SK-N-MC (cell line): ENCODE data around the gene ANKRD44.

Source experiments
- EZH2 ChIP-seq: fragments of 200-600 bp; sonication (generic); IDR thresholded peaks from one replicate; pipeline ENCODE4 v1.6.1; 2017; ENCODE audit warnings: antibody characterized with exemption
- FOXP2 ChIP-seq: optimal IDR thresholded peaks from 2 replicates; pipeline ENCODE3; 2011; ENCODE audit warnings: mild to moderate bottlenecking, moderate library complexity; ENCODE audit not compliant: insufficient read depth; ENCODE audit errors: extremely low read length, control extremely low read depth
- POLR2AphosphoS5 ChIP-seq: IDR thresholded peaks from 2 replicates; pipeline ENCODE4 v1.6.1; 2012; ENCODE audit warnings: mild to moderate bottlenecking, low read depth, low read length, borderline replicate concordance

DNA sequence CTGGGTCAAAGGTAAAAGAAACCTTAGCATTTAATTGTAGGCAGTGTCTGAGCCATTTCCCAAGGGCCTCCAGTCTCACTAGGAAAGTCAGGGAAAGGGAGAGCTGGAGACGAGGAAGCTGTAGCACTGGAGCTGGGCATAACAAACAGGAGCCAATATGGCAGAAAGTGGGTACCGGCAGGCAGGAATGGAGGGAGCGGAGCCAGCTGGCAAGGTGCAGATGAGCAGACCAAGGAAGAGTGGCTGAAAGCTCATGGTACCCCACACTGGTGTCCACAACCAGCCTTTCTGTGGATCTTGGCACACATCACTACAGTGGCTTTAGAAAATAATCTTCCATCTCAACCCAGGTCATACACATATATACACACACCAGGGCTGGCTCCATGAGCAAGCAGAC, 40.0 kb downstream of the ANKRD44 start:
- no peak for TF ChIP-seq EZH2
- no peak for TF ChIP-seq POLR2AphosphoS5
- no peak for TF ChIP-seq FOXP2
